ENCODE results near the gene ARVCF.
"Not testable (repeated sequence)": the region's sequence is repeated elsewhere in the genome, so short reads cannot be mapped to it uniquely, and the experiment has no call there.

ARVCF gene

GRCh38 chr22:19959043-19959586 lies 57.5 kb downstream of the ARVCF start:
- DNase-seq, result no peak

GRCh38 chr22:19958083-19959042 lies 58.3 kb downstream of the ARVCF start:
- DNase-seq, result no peak

- DNase-seq, result no peak
These were observed 59.2 kb downstream of the ARVCF start for GRCh38 chr22:19957445-19957844.

GRCh38 chr22:19955241-19956128 lies 61.1 kb downstream of the ARVCF start:
- DNase-seq, result no peak

GRCh38 chr22:19951346-19951745 lies 65.3 kb downstream of the ARVCF start:
- no peak for DNase-seq

- no peak for DNase-seq
These were observed 68.4 kb downstream of the ARVCF start for GRCh38 chr22:19948057-19948760.

- peak; percentile 40 to 81 for DNase-seq
These were observed 73.3 kb downstream of the ARVCF start for GRCh38 chr22:19943082-19944026.

- no peak for DNase-seq
These were observed 74.2 kb downstream of the ARVCF start for GRCh38 chr22:19942157-19943081.

GRCh38 chr22:19941365-19942082 lies 75.1 kb downstream of the ARVCF start, which contains the start of the genes COMT and TXNRD2:
COMT (plus strand) TSS chr22:19941772; CDS start chr22:19962527, 20,755 bp downstream.
TXNRD2 (minus strand) TSS chr22:19941818; CDS start chr22:19941803, 15 bp downstream.
- peak; percentile 40 to 73 for DNase-seq

- no peak for DNase-seq
These were observed 75.9 kb downstream of the ARVCF start for GRCh38 chr22:19940536-19941364.

- no peak for DNase-seq
These were observed 78.8 kb downstream of the ARVCF start for GRCh38 chr22:19937616-19938473.

GRCh38 chr22:19936513-19936912 lies 80.1 kb downstream of the ARVCF start:
- no peak for DNase-seq

GRCh38 chr22:19935123-19935718 lies 81.4 kb downstream of the ARVCF start:
- DNase-seq, result not testable (repeated sequence)

GRCh38 chr22:19933341-19934241 lies 83.0 kb downstream of the ARVCF start:
- no peak for DNase-seq

GRCh38 chr22:19932367-19933206 lies 84.0 kb downstream of the ARVCF start:
- DNase-seq, result peak in 1 of 2 experiments; percentile 12
